ENCODE measurements around the gene SH3GL2.

DNA sequence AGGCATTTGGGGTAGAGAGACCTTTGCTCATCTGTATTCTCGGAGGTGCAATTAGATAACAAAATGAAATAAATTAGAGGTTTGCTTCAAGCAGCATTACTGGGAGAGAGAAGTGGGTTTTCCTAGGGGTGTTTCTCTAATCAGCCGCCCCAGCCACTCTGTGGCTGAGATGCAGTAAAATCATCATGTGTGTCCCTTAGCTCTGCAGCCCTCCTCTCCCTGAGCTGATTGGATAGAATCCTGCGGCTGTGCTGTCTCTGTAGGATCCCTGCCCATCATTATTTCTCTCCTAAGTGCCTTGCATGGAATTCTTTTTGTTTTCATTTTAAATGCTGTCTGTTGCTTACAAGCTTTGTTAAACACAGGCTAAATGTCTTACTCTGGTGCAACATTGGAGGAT is 171.4 kb downstream of the SH3GL2 start:
- TF ChIP-seq, protein P1, sequence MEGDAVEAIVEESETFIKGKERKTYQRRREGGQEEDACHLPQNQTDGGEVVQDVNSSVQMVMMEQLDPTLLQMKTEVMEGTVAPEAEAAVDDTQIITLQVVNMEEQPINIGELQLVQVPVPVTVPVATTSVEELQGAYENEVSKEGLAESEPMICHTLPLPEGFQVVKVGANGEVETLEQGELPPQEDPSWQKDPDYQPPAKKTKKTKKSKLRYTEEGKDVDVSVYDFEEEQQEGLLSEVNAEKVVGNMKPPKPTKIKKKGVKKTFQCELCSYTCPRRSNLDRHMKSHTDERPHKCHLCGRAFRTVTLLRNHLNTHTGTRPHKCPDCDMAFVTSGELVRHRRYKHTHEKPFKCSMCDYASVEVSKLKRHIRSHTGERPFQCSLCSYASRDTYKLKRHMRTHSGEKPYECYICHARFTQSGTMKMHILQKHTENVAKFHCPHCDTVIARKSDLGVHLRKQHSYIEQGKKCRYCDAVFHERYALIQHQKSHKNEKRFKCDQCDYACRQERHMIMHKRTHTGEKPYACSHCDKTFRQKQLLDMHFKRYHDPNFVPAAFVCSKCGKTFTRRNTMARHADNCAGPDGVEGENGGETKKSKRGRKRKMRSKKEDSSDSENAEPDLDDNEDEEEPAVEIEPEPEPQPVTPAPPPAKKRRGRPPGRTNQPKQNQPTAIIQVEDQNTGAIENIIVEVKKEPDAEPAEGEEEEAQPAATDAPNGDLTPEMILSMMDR (IDR thresholded peaks at IDR 0.05) = no peak
- TF ChIP-seq POLR2A (IDR thresholded peaks at IDR 0.05) (no peak), POLR2AphosphoS5 (IDR thresholded peaks at IDR 0.05) (no peak)
